HT1080 (cell line): Measurements from ENCODE around the gene PRKG1. TPM values are rescaled to one million over a fixed set of nuclear protein-coding genes. Genes with fewer than 3 reads are reported as not detected.
A peak's percentile ranks its signal among the peaks of the same experiment; 100 is the strongest.

ENCODE experiments used
- DNase-seq: peaks from one replicate; pipeline ENCODE4 v3.0.0-alpha.2; 2015; ENCODE audit warnings: low read depth
- total RNA-seq: library from RNA; depleted of rRNA; stranded (reverse); fragments of >200 nt; shearing (Covaris generic); gene quantifications from 2 replicates; pipeline ENCODE4 v1.2.3, GENCODE V29; 2014

Gene PRKG1
- total RNA-seq, 1 experiment from 2014 or later = 3.9 TPM

GRCh38 chr10:51861731-51862130 is 787.4 kb downstream of the PRKG1 start:
- DNase-seq = no peak

- no peak for DNase-seq
Observed at GRCh38 chr10:51862149-51862548, 787.9 kb downstream of the PRKG1 start.

- DNase-seq = peak; percentile 87
Observed at GRCh38 chr10:51867956-51868355, 793.7 kb downstream of the PRKG1 start.

GRCh38 chr10:51874131-51874530 is 799.8 kb downstream of the PRKG1 start:
- no peak for DNase-seq

GRCh38 chr10:51875610-51876009 is 801.3 kb downstream of the PRKG1 start:
- DNase-seq = no peak

- no peak for DNase-seq
Observed at GRCh38 chr10:51876503-51876902, 802.2 kb downstream of the PRKG1 start.

GRCh38 chr10:51876979-51877378 is 802.7 kb downstream of the PRKG1 start:
- DNase-seq = no peak

- DNase-seq = no peak
Observed at GRCh38 chr10:51877636-51878035, 803.3 kb downstream of the PRKG1 start.

- no peak for DNase-seq
Observed at GRCh38 chr10:51878695-51879094, 804.4 kb downstream of the PRKG1 start.

- DNase-seq = peak; percentile 98
Observed at GRCh38 chr10:51879238-51879637, 805.0 kb downstream of the PRKG1 start.

GRCh38 chr10:51881213-51881612 is 806.9 kb downstream of the PRKG1 start:
- no peak for DNase-seq

GRCh38 chr10:51886438-51887068 is 812.3 kb downstream of the PRKG1 start:
- DNase-seq = peak; percentile 44

- no peak for DNase-seq
Observed at GRCh38 chr10:51888263-51888662, 814.0 kb downstream of the PRKG1 start.

GRCh38 chr10:51892313-51892712 is 818.0 kb downstream of the PRKG1 start:
- DNase-seq = no peak

GRCh38 chr10:51892965-51893658 is 818.8 kb downstream of the PRKG1 start:
- peak; percentile 26 for DNase-seq

- peak; percentile 13 for DNase-seq
Observed at GRCh38 chr10:51894771-51895578, 820.7 kb downstream of the PRKG1 start.

GRCh38 chr10:51896849-51897248 is 822.6 kb downstream of the PRKG1 start:
- no peak for DNase-seq

- no peak for DNase-seq
Observed at GRCh38 chr10:51897560-51897959, 823.3 kb downstream of the PRKG1 start.

GRCh38 chr10:51900180-51900579 is 825.9 kb downstream of the PRKG1 start:
- no peak for DNase-seq

GRCh38 chr10:51903675-51904074 is 829.4 kb downstream of the PRKG1 start:
- DNase-seq = no peak

- no peak for DNase-seq
Observed at GRCh38 chr10:51905032-51905431, 830.7 kb downstream of the PRKG1 start.

GRCh38 chr10:51907361-51907760 is 833.1 kb downstream of the PRKG1 start:
- no peak for DNase-seq
